Measurements from ENCODE around the gene OR7G1. TPM values are rescaled to one million over a fixed set of nuclear protein-coding genes. Genes with fewer than 3 reads are reported as not detected.

Gene OR7G1
- total and polyA plus RNA-seq, 4 donors, result not detected

GRCh38 chr19:9140159-9140874 lies 24.8 kb upstream of the OR7G1 start, which contains the start of gene ZNF317:
Gene ZNF317 (plus strand): TSS chr19:9140397. CDS start chr19:9156017, 15,620 bp downstream.
- ATAC-seq (ENCODE audit: insufficient read depth, low FRiP score), result peak; percentile 92
- H3K27ac ChIP-seq (ENCODE audit: low read depth in 1 of 2, low read length in 1 of 2), result peak within 1 kb of the TSS; percentile 52 to 90
- DNase-seq, result peak; percentile 94 to 98 (median 98)
- peaks cover 4 to 8% (median 5%) of the 10 kb centered on the region in 4 donors for H3K9me3 ChIP-seq (ENCODE audit: control insufficient read depth in 4 of 4, insufficient read depth in 3 of 4, low read length in 3 of 4)
- TF ChIP-seq CTCF (IDR thresholded peaks at IDR 0.05; ENCODE audit: control extremely low read depth, extremely low read depth), result no peak
- H3K9ac ChIP-seq (ENCODE audit: insufficient read depth in 1 of 2, low read length in 2 of 2), result peak within 1 kb of the TSS; percentile 87 to 90
- WGBS, 2 donors, result 1% methylated on average over 43 of the region's 43 CpGs
- H3K27me3 ChIP-seq (ENCODE audit: control insufficient read depth in 3 of 3, insufficient read depth in 3 of 3, low read length in 2 of 3), result no peaks in the 10 kb centered on the region
- peaks cover 0 to 13% (median 3%) of the 10 kb centered on the region in 5 donors for H3K4me1 ChIP-seq (ENCODE audit: control insufficient read depth in 5 of 5, insufficient read depth in 5 of 5, low read length in 5 of 5)
- peaks cover 0 to 8% (median under 1%) of the 10 kb centered on the region in 4 donors for H3K36me3 ChIP-seq (ENCODE audit: control insufficient read depth in 4 of 4, insufficient read depth in 4 of 4, low read length in 4 of 4)
- H3K4me3 ChIP-seq, result peak within 1 kb of the TSS; percentile 98

- no peak for TF ChIP-seq CTCF (IDR thresholded peaks at IDR 0.05; ENCODE audit: control extremely low read depth, extremely low read depth)
- H3K27ac ChIP-seq (ENCODE audit: low read depth in 1 of 2, low read length in 1 of 2), result peak overlapping the region in 1 of 2 donors; percentile 37
- H3K27me3 ChIP-seq (ENCODE audit: control insufficient read depth in 3 of 3, insufficient read depth in 3 of 3, low read length in 2 of 3), result no peaks in the 10 kb centered on the region
- 30 to 31% methylated on average over 8 of the region's 8 CpGs for WGBS, 2 donors
- H3K9me3 ChIP-seq (ENCODE audit: control insufficient read depth in 4 of 4, insufficient read depth in 3 of 4, low read length in 3 of 4), result peaks cover 0 to 2% (median under 1%) of the 10 kb centered on the region in 4 donors
- H3K9ac ChIP-seq (ENCODE audit: insufficient read depth in 1 of 2, low read length in 2 of 2), result peak overlapping the region; percentile 87 to 88
- ATAC-seq (ENCODE audit: insufficient read depth, low FRiP score), result no peak
- H3K4me1 ChIP-seq (ENCODE audit: control insufficient read depth in 5 of 5, insufficient read depth in 5 of 5, low read length in 5 of 5), result peaks cover 0 to 13% (median 3%) of the 10 kb centered on the region in 5 donors
- DNase-seq, result peak in 1 of 3 donors; percentile 10
- H3K36me3 ChIP-seq (ENCODE audit: control insufficient read depth in 4 of 4, insufficient read depth in 4 of 4, low read length in 4 of 4), result peaks cover 0 to 4% (median under 1%) of the 10 kb centered on the region in 4 donors
- H3K4me3 ChIP-seq, result peak overlapping the region; percentile 52
Observed at GRCh38 chr19:9139609-9140158, 24.1 kb upstream of the OR7G1 start.

DNA sequence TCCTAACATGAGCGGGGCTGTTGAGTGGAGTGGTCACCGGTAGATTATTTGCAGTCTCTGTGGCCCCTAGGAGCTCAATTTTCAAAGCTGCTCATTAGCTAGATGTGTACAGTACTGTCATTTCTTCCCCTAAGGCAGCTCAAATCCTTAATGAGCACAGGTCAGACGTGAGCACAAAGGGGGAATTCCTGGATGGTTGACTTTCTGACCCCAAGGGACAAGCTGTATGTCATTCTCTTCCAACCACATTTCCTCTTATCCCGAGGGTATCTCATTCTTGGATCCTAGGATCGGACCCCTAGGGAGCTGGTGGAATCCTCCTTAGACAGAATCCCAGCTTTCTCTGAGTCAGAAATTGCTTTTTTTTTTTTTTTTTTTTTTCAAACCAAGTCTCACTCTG lies 16.9 kb upstream of the OR7G1 start:
- Histone ChIP-seq H3K9ac (ENCODE audit: insufficient read depth in 1 of 2, low read length in 2 of 2) (no peak overlapping the region), H3K36me3 (ENCODE audit: control insufficient read depth in 4 of 4, insufficient read depth in 4 of 4, low read length in 4 of 4) (no peaks in the 10 kb centered on the region), H3K4me3 (no peak overlapping the region), H3K9me3 (ENCODE audit: control insufficient read depth in 4 of 4, insufficient read depth in 3 of 4, low read length in 3 of 4) (no peaks in the 10 kb centered on the region), H3K27me3 (ENCODE audit: control insufficient read depth in 3 of 3, insufficient read depth in 3 of 3, low read length in 2 of 3) (peaks cover 0 to 2% (median 0%) of the 10 kb centered on the region in 3 donors), H3K27ac (ENCODE audit: low read depth in 1 of 2, low read length in 1 of 2) (no peak overlapping the region), H3K4me1 (ENCODE audit: control insufficient read depth in 5 of 5, insufficient read depth in 5 of 5, low read length in 5 of 5) (no peaks in the 10 kb centered on the region)
- 63 to 69% methylated on average over 5 of the region's 5 CpGs for WGBS, 2 donors
- no peak for TF ChIP-seq CTCF (IDR thresholded peaks at IDR 0.05; ENCODE audit: control extremely low read depth, extremely low read depth)
- DNase-seq (no peak), ATAC-seq (ENCODE audit: insufficient read depth, low FRiP score) (no peak)

All from lung (tissue), 12 donors.